ENCODE data around the gene TTC16. TPM values are rescaled to one million over a fixed set of nuclear protein-coding genes. Genes with fewer than 3 reads are reported as not detected.
A peak's percentile ranks its signal among the peaks of the same experiment; 100 is the strongest.

Gene TTC16
- total RNA-seq, 2 experiments from 2014 or later, result 1.6 to 2.1 TPM

DNA sequence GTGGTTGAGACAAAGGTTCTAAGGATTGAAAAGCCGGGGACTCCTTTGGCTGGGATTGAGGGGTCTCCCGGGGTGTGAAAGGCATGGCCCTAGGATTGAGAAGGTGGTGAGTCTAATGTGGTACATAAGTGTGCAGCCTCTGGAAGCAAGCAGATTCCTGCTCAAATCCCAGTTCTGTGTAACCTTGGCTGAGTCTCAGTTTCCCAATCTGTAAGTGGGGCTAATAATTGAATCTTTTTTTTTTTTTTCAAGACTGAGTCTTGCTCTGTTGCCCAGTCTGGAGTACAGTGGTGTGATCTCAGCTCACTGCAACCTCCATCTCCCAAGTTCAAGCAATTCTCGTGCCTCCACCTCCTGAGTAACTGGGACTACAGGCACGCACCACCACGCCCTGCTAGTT, 56.7 kb downstream of the TTC16 start:
- Histone ChIP-seq H3K4me1 (ENCODE audit: insufficient read depth, low read length) (peaks cover 81% of the 10 kb centered on the region), H3K36me3 (ENCODE audit: insufficient read depth, low read length) (peaks cover 45% of the 10 kb centered on the region), H3K9me3 (ENCODE audit: control insufficient read depth in 1 of 2, insufficient read depth in 1 of 2, low read length in 2 of 2) (no peaks in the 10 kb centered on the region), H3K27ac (ENCODE audit: low read depth in 1 of 2, low read length in 2 of 2) (no peak overlapping the region), H3K27me3 (ENCODE audit: control insufficient read depth in 1 of 2, insufficient read depth in 2 of 2, low read length in 2 of 2) (no peaks in the 10 kb centered on the region), H3K4me3 (ENCODE audit: low read length) (no peak overlapping the region)
- no peaks in the 10 kb centered on the region for H3K9me3 Mint-ChIP-seq
- H3K27me3 Mint-ChIP-seq, result no peaks in the 10 kb centered on the region
- POLR2A ChIA-PET, result interaction anchor here (0.9 to 3.8 kb wide), 4 partner anchors 10 to 38 kb away, joined by 3 to 45 read pairs (median 16); partner anchors contain the start of genes CDK9 and TOR2A
- peaks cover 59% of the 10 kb centered on the region for H3K36me3 Mint-ChIP-seq (ENCODE audit: low read depth)
- TF ChIP-seq, protein P1, sequence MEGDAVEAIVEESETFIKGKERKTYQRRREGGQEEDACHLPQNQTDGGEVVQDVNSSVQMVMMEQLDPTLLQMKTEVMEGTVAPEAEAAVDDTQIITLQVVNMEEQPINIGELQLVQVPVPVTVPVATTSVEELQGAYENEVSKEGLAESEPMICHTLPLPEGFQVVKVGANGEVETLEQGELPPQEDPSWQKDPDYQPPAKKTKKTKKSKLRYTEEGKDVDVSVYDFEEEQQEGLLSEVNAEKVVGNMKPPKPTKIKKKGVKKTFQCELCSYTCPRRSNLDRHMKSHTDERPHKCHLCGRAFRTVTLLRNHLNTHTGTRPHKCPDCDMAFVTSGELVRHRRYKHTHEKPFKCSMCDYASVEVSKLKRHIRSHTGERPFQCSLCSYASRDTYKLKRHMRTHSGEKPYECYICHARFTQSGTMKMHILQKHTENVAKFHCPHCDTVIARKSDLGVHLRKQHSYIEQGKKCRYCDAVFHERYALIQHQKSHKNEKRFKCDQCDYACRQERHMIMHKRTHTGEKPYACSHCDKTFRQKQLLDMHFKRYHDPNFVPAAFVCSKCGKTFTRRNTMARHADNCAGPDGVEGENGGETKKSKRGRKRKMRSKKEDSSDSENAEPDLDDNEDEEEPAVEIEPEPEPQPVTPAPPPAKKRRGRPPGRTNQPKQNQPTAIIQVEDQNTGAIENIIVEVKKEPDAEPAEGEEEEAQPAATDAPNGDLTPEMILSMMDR (IDR thresholded peaks at IDR 0.05), result no peak
- DNase-seq, result no peak
- CTCF ChIA-PET, result interaction anchor here (1.9 to 4.6 kb wide), 2 partner anchors 12 to 37 kb away, joined by 6 to 24 read pairs; partner anchors contain the start of genes CDK9 and TOR2A
- H3K27ac Mint-ChIP-seq, result peak overlapping the region; percentile 97
- intact Hi-C loops (cut with DNase I, micrococcal nuclease), result no loop called here
- H3K4me3 Mint-ChIP-seq, result peak overlapping the region; percentile 30
- H3K4me1 Mint-ChIP-seq (ENCODE audit: low read depth), result peaks cover 66% of the 10 kb centered on the region
- no peak for ATAC-seq (ENCODE audit: poor library complexity)

- DNase-seq (no peak), ATAC-seq (ENCODE audit: poor library complexity) (no peak)
- H3K4me1 ChIP-seq (ENCODE audit: insufficient read depth, low read length), result peaks cover 74% of the 10 kb centered on the region
- no peaks in the 10 kb centered on the region for H3K27me3 ChIP-seq (ENCODE audit: control insufficient read depth in 1 of 2, insufficient read depth in 2 of 2, low read length in 2 of 2)
- H3K4me3 Mint-ChIP-seq, result no peak overlapping the region
- CTCF ChIA-PET, result interaction anchor here (1.9 to 4.6 kb wide), 2 partner anchors 12 to 38 kb away, joined by 6 to 24 read pairs; partner anchors contain the start of genes CDK9 and TOR2A
- peaks cover 64% of the 10 kb centered on the region for H3K4me1 Mint-ChIP-seq (ENCODE audit: low read depth)
- H3K27me3 Mint-ChIP-seq, result no peaks in the 10 kb centered on the region
- peaks cover 60% of the 10 kb centered on the region for H3K36me3 Mint-ChIP-seq (ENCODE audit: low read depth)
- POLR2A ChIA-PET, result interaction anchor here (0.8 to 0.9 kb wide), 2 partner anchors 10 to 12 kb away, joined by 3 read pairs; partner anchors contain the start of gene CDK9
- peak overlapping the region in 1 of 2 donors; percentile 9 for H3K27ac ChIP-seq (ENCODE audit: low read depth in 1 of 2, low read length in 2 of 2)
- intact Hi-C loops (cut with DNase I, micrococcal nuclease), result no loop called here
- H3K9me3 ChIP-seq (ENCODE audit: control insufficient read depth in 1 of 2, insufficient read depth in 1 of 2, low read length in 2 of 2), result no peaks in the 10 kb centered on the region
- H3K36me3 ChIP-seq (ENCODE audit: insufficient read depth, low read length), result peaks cover 41% of the 10 kb centered on the region
- H3K9me3 Mint-ChIP-seq, result no peaks in the 10 kb centered on the region
- H3K27ac Mint-ChIP-seq, result peak overlapping the region; percentile 97
- no peak overlapping the region for H3K4me3 ChIP-seq (ENCODE audit: low read length)
- TF ChIP-seq, protein P1 (IDR thresholded peaks at IDR 0.05), result no peak
Observed at GRCh38 chr9:127773272-127773671, 57.4 kb downstream of the TTC16 start.

DNA sequence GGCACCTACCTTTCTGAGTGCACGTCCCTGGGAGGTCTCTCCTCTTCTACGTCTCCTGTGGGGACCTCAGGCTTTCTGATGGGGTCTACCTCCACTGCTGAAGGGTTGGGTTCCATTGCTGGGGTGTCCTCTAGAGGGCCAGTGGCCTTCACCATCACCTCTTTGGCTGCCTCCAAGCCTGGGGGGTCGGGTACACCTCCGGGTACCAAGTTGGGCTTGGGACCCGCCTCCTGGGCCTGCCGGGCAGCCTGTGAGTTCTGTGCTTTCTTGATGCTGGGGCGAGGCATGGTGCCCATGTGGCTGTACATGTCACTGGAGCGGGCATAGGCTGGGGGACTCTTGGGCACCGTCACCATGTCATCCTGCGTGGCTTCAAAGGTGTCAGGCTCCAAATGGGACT, 58.1 kb downstream of the TTC16 start:
- Histone ChIP-seq H3K36me3 (ENCODE audit: insufficient read depth, low read length) (peaks cover 39% of the 10 kb centered on the region), H3K4me3 (ENCODE audit: low read length) (no peak overlapping the region), H3K9me3 (ENCODE audit: control insufficient read depth in 1 of 2, insufficient read depth in 1 of 2, low read length in 2 of 2) (no peaks in the 10 kb centered on the region), H3K27ac (ENCODE audit: low read depth in 1 of 2, low read length in 2 of 2) (peak overlapping the region in 1 of 2 donors; percentile 30), H3K27me3 (ENCODE audit: control insufficient read depth in 1 of 2, insufficient read depth in 2 of 2, low read length in 2 of 2) (no peaks in the 10 kb centered on the region), H3K4me1 (ENCODE audit: insufficient read depth, low read length) (peaks cover 73% of the 10 kb centered on the region)
- Mint-ChIP-seq H3K36me3 (ENCODE audit: low read depth) (peaks cover 57% of the 10 kb centered on the region), H3K9me3 (no peaks in the 10 kb centered on the region), H3K27me3 (no peaks in the 10 kb centered on the region), H3K4me3 (peak overlapping the region; percentile 49), H3K4me1 (ENCODE audit: low read depth) (peaks cover 61% of the 10 kb centered on the region), H3K27ac (peak overlapping the region; percentile 70)
- TF ChIP-seq, protein P1 (IDR thresholded peaks at IDR 0.05), result no peak
- ChIA-PET CTCF (interaction anchor here (1.9 kb wide), 1 partner anchor 38 kb away, joined by 6 read pairs; the partner anchor contains the start of gene TOR2A), POLR2A (interaction anchor here (0.8 to 0.9 kb wide), 2 partner anchors 10 to 11 kb away, joined by 3 read pairs; no protein-coding TSS in a partner anchor)
- intact Hi-C loops (cut with DNase I, micrococcal nuclease), result no loop called here
- no peak for ATAC-seq (ENCODE audit: poor library complexity)
- no peak for DNase-seq
